H1 (cell line): Measurements from ENCODE around the gene CREB1.

Experiments
- CTCF ChIP-seq, 3 experiments: IDR thresholded peaks; 1 replicate in 2 of 3; 2 replicates in 1 of 3; pipeline versions ENCODE4 v1.5.1 to v1.6.1; 2011; ENCODE audit warnings: low read length in 3 of 3, mild to moderate bottlenecking in 3 of 3, inconsistent platforms in 2 of 3, low read depth in 1 of 3, moderate library complexity in 1 of 3; ENCODE audit not compliant: insufficient read depth in 1 of 3; ENCODE audit errors: control extremely low read depth in 1 of 3
- EP300 ChIP-seq, 2 experiments: IDR thresholded peaks; 1 replicate in 1 of 2; 2 replicates in 1 of 2; pipeline ENCODE4 v1.6.1; 2011 to 2012; ENCODE audit warnings: low read depth in 2 of 2, low read length in 2 of 2, mild to moderate bottlenecking in 2 of 2, borderline replicate concordance in 1 of 2, inconsistent platforms in 1 of 2, moderate library complexity in 1 of 2
- EZH2 ChIP-seq: fragments of 200-600 bp; sonication (generic); IDR thresholded peaks from 2 replicates; pipeline ENCODE4 v1.7.1; 2012; ENCODE audit warnings: low read depth, mild to moderate bottlenecking, moderate library complexity, low read length, inconsistent platforms; ENCODE audit not compliant: severe bottlenecking
- GABPA ChIP-seq: IDR thresholded peaks from 2 replicates; pipeline ENCODE4 v1.6.1; 2011; ENCODE audit warnings: mild to moderate bottlenecking, low read length, moderate library complexity, borderline replicate concordance; ENCODE audit not compliant: insufficient read depth
- JUND ChIP-seq: IDR thresholded peaks from 2 replicates; pipeline ENCODE4 v1.6.1; 2011; ENCODE audit warnings: mild to moderate bottlenecking, improper control_type of control experiment, low read length
- KDM4A ChIP-seq: IDR thresholded peaks from one replicate; pipeline ENCODE4 v1.7.1; 2012; ENCODE audit warnings: low read depth, mild to moderate bottlenecking, moderate library complexity, low read length, inconsistent platforms; ENCODE audit not compliant: severe bottlenecking
- MAFK ChIP-seq: IDR thresholded peaks from 2 replicates; pipeline ENCODE4 v1.6.1; 2012; ENCODE audit warnings: low read depth, mild to moderate bottlenecking, improper control_type of control experiment, low read length
- POLR2A ChIP-seq, 2 experiments: IDR thresholded peaks; 1 replicate in 1 of 2; 2 replicates in 1 of 2; pipeline ENCODE4 v1.6.1; 2011; ENCODE audit warnings: low read depth in 2 of 2, low read length in 2 of 2, mild to moderate bottlenecking in 2 of 2; ENCODE audit errors: control extremely low read depth in 1 of 2
- RAD21 ChIP-seq, 2 experiments: IDR thresholded peaks in 1 of 2; conservative IDR thresholded peaks in 1 of 2; 2 replicates each; pipeline ENCODE4 v1.6.1; 2011; ENCODE audit warnings: low read depth in 2 of 2, low read length in 2 of 2, improper control_type of control experiment in 1 of 2, inconsistent platforms in 1 of 2, mild to moderate bottlenecking in 1 of 2, moderate library complexity in 1 of 2
- RFX5 ChIP-seq: IDR thresholded peaks from 2 replicates; pipeline ENCODE4 v1.6.1; 2011; ENCODE audit warnings: low read depth, low read length, improper control_type of control experiment, borderline replicate concordance
- SRF ChIP-seq: IDR thresholded peaks from 2 replicates; pipeline ENCODE4 v1.6.1; 2011; ENCODE audit warnings: mild to moderate bottlenecking, low read depth, low read length, moderate library complexity
- TAF1 ChIP-seq: IDR thresholded peaks from 2 replicates; pipeline ENCODE4 v1.6.1; 2011; ENCODE audit warnings: mild to moderate bottlenecking, low read depth, low read length
- TEAD4 ChIP-seq: IDR thresholded peaks from 2 replicates; pipeline ENCODE4 v1.6.1; 2012; ENCODE audit warnings: low read depth, low read length, inconsistent platforms, mixed read lengths

- TF ChIP-seq GABPA: no peak
- TF ChIP-seq CTCF (IDR thresholded peaks at IDR 0.05; ENCODE audit: control extremely low read depth in 1 of 3, insufficient read depth in 1 of 3, low read depth in 1 of 3, low read length in 3 of 3): no peak
- TF ChIP-seq RAD21 (IDR thresholded peaks at IDR 0.05 in 1 of 2, conservative IDR thresholded peaks at IDR 0.05 in 1 of 2; ENCODE audit: low read depth in 2 of 2, low read length in 2 of 2): no peak
- no peak for TF ChIP-seq JUND
- TF ChIP-seq MAFK: no peak
- TF ChIP-seq POLR2A (IDR thresholded peaks at IDR 0.05; ENCODE audit: control extremely low read depth in 1 of 2, low read depth in 2 of 2, low read length in 2 of 2): no peak
- TF ChIP-seq EZH2: no peak
- no peak for TF ChIP-seq KDM4A
- TF ChIP-seq TAF1: no peak
- no peak for TF ChIP-seq EP300 (IDR thresholded peaks at IDR 0.05; ENCODE audit: borderline replicate concordance in 1 of 2, low read depth in 2 of 2, low read length in 2 of 2)
- TF ChIP-seq TEAD4: no peak
- TF ChIP-seq RFX5: no peak
- TF ChIP-seq SRF: no peak
Measured at GRCh38 chr2:207587305-207587704, 57.5 kb downstream of the CREB1 start.
